Measurements from ENCODE around the gene AMHR2.

Gene AMHR2

GRCh38 chr12:53453953-53454640 is 30.4 kb downstream of the AMHR2 start:
- DNase-seq: no peak

GRCh38 chr12:53454707-53455106 is 31.1 kb downstream of the AMHR2 start:
- no peak for DNase-seq

GRCh38 chr12:53456654-53457366 is 33.2 kb downstream of the AMHR2 start:
- DNase-seq: no peak

- DNase-seq: no peak
Measured at GRCh38 chr12:53459097-53459496, 35.4 kb downstream of the AMHR2 start.

- DNase-seq: no peak
Measured at GRCh38 chr12:53461059-53461458, 37.4 kb downstream of the AMHR2 start.

GRCh38 chr12:53461591-53461990 is 37.9 kb downstream of the AMHR2 start:
- no peak for DNase-seq

- no peak for DNase-seq
Measured at GRCh38 chr12:53462935-53463334, 39.3 kb downstream of the AMHR2 start.

- no peak for DNase-seq
Measured at GRCh38 chr12:53463802-53464560, 40.3 kb downstream of the AMHR2 start.

- DNase-seq: no peak
Measured at GRCh38 chr12:53464685-53465418, 41.2 kb downstream of the AMHR2 start.

GRCh38 chr12:53465679-53466078 is 42.0 kb downstream of the AMHR2 start:
- DNase-seq: no peak

- no peak for DNase-seq
Measured at GRCh38 chr12:53466640-53467039, 43.0 kb downstream of the AMHR2 start.

GRCh38 chr12:53467082-53467481 is 43.4 kb downstream of the AMHR2 start:
- no peak for DNase-seq

- no peak for DNase-seq
Measured at GRCh38 chr12:53467880-53468279, 44.2 kb downstream of the AMHR2 start.

GRCh38 chr12:53468282-53468681 is 44.6 kb downstream of the AMHR2 start:
- DNase-seq: no peak

- DNase-seq: no peak
Measured at GRCh38 chr12:53472056-53472582, 48.5 kb downstream of the AMHR2 start.

- no peak for DNase-seq
Measured at GRCh38 chr12:53474077-53474476, 50.4 kb downstream of the AMHR2 start.

- no peak for DNase-seq
Measured at GRCh38 chr12:53474819-53475218, 51.2 kb downstream of the AMHR2 start.

- no peak for DNase-seq
Measured at GRCh38 chr12:53476769-53477209, 53.1 kb downstream of the AMHR2 start.

- DNase-seq: no peak
Measured at GRCh38 chr12:53478865-53479264, 55.2 kb downstream of the AMHR2 start.

- DNase-seq: no peak
Measured at GRCh38 chr12:53479331-53479730, 55.7 kb downstream of the AMHR2 start.

- no peak for DNase-seq
Measured at GRCh38 chr12:53480491-53481442, 57.1 kb downstream of the AMHR2 start.

All from activated T-cell treated with anti-CD3 and anti-CD28 coated beads for 4 hours (primary cell).